D721Med (cell line): ENCODE measurements around the gene NTF3.
"Not testable (repeated sequence)": the region's sequence is repeated elsewhere in the genome, so short reads cannot be mapped to it uniquely, and the experiment has no call there.

Experiments
- DNase-seq: peaks from one replicate; pipeline ENCODE4 v3.0.0; 2011; ENCODE audit warnings: low spot score; ENCODE audit not compliant: insufficient read length
- FAIRE-seq: peaks from 2 replicates; lab custom pipeline; 2011; peaks lifted over from hg19 to GRCh38; lab: Jason Lieb, UNC
- CTCF ChIP-seq: IDR thresholded peaks from 2 replicates; pipeline ENCODE4 v1.5.1; 2012; ENCODE audit warnings: mild to moderate bottlenecking, control low read depth; ENCODE audit not compliant: insufficient read depth; ENCODE audit errors: missing control alignments

The NTF3 gene

DNA sequence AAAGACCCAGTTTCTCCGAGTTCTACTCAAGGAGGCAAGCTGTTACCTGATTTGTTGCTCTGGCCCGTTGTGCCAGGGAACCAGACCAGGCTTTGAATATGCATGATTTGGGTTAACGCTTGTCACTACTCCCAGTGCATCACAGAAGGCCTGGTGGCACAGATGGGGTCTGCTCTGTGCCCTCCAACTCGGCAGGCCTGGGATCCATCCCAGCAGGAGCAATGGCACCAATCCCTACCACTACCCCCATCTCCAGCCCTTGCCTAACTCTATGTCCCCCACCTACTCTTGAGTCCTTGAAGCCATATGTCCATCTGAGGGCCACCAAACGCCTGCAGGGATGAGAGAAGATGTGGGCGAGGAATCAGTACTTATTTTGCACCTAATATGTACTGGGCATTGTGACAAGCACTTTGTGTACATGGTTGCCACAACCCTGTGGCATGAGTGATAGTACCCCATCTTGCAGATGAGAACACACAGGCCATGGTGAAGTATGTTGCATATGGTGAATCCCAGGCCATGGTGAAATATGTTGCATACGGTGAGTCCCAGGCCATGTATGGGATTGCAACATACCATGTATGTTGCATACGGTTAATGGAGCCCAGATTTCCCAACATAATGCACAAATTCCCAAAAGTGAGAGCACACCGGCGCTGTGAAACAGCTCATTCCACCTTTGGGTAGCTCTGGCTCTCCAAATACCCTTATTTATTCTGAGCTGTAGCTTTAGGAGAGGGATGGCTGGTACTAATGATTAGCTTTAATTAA lies 102.7 kb downstream of the NTF3 start:
- DNase-seq (no peak), FAIRE-seq (no peak)
- no peak for TF ChIP-seq CTCF

DNA sequence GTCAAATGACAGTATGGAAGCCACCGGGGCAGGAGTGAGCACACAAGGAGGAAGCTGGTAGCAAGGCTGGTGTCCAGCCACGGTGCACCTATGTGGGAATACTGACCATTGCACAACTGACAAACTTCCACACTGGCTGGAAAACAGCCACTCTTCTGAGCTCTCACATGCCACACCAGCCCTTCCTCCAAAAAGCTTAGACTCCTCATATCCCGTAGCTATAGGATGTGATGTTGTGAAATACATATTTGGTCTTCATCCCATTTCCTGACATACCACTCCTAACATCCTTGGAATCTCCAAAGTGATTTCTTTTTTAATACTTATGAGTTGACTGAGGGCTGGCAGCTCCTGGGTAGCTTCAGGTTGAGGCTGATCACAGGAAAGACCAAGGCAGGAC lies 103.6 kb downstream of the NTF3 start:
- DNase-seq (no peak), FAIRE-seq (no peak)
- no peak for TF ChIP-seq CTCF

GRCh38 chr12:5537026-5537615 lies 105.2 kb downstream of the NTF3 start:
- not testable (repeated sequence) for FAIRE-seq, DNase-seq

DNA sequence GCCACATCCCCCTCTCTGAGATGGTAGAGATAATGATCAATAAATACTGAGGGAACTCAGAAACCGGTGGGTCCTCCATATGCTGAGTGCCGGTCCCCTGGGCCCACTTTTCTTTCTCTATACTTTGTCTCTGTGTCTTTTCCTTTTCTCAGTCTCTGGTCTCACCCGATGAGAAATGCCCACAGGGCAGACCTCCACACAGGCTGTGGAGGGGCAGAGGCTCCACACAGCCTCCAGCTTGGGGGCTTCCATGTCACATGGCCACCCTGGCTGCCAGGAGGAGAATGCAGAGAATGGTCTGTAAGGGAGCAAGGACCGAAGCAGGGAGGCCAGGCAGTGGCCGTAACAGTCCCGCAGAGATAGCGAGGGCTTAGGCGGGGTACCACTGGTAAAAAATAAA lies 105.9 kb downstream of the NTF3 start:
- FAIRE-seq: no peak
- DNase-seq: no peak
- no peak for TF ChIP-seq CTCF
